ENCODE results near the gene DDAH2.

DDAH2 gene

GRCh38 chr6:31761343-31761742 is 32.2 kb upstream of the DDAH2 start:
- TF ChIP-seq, protein P1, sequence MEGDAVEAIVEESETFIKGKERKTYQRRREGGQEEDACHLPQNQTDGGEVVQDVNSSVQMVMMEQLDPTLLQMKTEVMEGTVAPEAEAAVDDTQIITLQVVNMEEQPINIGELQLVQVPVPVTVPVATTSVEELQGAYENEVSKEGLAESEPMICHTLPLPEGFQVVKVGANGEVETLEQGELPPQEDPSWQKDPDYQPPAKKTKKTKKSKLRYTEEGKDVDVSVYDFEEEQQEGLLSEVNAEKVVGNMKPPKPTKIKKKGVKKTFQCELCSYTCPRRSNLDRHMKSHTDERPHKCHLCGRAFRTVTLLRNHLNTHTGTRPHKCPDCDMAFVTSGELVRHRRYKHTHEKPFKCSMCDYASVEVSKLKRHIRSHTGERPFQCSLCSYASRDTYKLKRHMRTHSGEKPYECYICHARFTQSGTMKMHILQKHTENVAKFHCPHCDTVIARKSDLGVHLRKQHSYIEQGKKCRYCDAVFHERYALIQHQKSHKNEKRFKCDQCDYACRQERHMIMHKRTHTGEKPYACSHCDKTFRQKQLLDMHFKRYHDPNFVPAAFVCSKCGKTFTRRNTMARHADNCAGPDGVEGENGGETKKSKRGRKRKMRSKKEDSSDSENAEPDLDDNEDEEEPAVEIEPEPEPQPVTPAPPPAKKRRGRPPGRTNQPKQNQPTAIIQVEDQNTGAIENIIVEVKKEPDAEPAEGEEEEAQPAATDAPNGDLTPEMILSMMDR (IDR thresholded peaks at IDR 0.05; ENCODE audit: low read length, missing control alignments), result no peak

GRCh38 chr6:31760790-31761189 is 31.7 kb upstream of the DDAH2 start:
- TF ChIP-seq, protein P1 (IDR thresholded peaks at IDR 0.05; ENCODE audit: low read length, missing control alignments), result no peak
- DNase-seq (ENCODE audit: low read depth), result no peak

More at GRCh38 chr6:31761343-31761742, 32.2 kb upstream of the DDAH2 start:
- DNase-seq (ENCODE audit: low read depth), result no peak
- no peak overlapping the region for H3K4me3 ChIP-seq (replicated peaks; ENCODE audit: low read depth, low read length)

DNA sequence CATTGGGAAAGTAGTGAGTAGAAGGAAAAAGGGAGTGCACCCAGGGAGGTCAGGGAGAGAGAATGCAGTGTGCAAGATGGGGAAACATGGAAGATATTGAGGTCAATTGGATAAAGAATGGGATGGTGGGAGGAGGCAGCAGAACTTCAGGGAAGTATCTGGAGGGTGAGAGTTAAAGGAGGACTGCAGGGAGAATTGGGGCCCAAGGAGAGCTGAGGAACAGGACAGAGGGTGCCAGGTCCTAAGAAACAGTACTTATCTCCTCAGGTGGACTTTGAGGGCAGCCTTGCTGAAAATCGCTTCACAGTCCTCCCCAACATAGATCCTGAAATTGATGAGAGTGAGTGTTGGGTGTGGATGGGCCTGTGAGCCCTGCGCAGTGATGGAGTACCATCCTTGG is 29.2 kb upstream of the DDAH2 start:
- TF ChIP-seq, protein P1 (IDR thresholded peaks at IDR 0.05; ENCODE audit: low read length, missing control alignments), result no peak
- no peak for DNase-seq (ENCODE audit: low read depth)
- no peak overlapping the region for H3K4me3 ChIP-seq (replicated peaks; ENCODE audit: low read depth, low read length)

More at GRCh38 chr6:31760790-31761189, 31.7 kb upstream of the DDAH2 start:
- H3K4me3 ChIP-seq (replicated peaks; ENCODE audit: low read depth, low read length), result no peak overlapping the region

- H3K4me3 ChIP-seq (replicated peaks; ENCODE audit: low read depth, low read length), result no peak overlapping the region
- DNase-seq (ENCODE audit: low read depth), result peak; percentile 63
- TF ChIP-seq, protein P1 (IDR thresholded peaks at IDR 0.05; ENCODE audit: low read length, missing control alignments), result no peak
These were observed 23.7 kb upstream of the DDAH2 start for GRCh38 chr6:31752739-31753319.

DNA sequence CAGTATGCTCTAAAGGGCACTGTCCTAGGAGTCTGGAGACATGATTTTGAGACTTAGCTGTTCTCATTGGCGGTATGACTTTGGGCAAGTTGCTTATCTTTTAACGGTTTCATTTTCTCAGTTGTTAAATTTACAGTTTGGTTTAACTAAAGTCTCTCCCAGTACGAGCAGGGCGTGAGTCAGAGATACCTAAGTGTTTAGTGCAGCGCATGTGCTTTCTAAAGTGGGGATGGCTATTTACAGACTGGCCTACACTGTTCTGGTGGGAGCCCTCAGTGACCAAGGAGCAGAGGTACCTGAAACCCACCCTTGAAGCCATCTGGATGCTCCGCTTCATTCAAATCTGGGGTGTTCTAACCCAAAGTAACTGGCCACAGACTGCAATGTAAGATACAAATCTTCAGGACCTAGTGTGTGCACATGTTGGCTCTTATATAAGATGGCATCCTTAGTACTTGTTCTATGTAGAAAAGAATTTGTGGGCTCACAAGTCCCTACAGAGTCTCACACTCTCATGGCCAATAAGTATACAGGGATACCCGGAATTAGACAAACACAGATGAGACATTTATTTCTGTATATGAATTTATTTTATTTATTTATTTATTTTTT is 21.4 kb upstream of the DDAH2 start:
- H3K4me3 ChIP-seq (replicated peaks; ENCODE audit: low read depth, low read length), result no peak overlapping the region
- no peak for DNase-seq (ENCODE audit: low read depth)
- TF ChIP-seq, protein P1 (IDR thresholded peaks at IDR 0.05; ENCODE audit: low read length, missing control alignments), result no peak

DNA sequence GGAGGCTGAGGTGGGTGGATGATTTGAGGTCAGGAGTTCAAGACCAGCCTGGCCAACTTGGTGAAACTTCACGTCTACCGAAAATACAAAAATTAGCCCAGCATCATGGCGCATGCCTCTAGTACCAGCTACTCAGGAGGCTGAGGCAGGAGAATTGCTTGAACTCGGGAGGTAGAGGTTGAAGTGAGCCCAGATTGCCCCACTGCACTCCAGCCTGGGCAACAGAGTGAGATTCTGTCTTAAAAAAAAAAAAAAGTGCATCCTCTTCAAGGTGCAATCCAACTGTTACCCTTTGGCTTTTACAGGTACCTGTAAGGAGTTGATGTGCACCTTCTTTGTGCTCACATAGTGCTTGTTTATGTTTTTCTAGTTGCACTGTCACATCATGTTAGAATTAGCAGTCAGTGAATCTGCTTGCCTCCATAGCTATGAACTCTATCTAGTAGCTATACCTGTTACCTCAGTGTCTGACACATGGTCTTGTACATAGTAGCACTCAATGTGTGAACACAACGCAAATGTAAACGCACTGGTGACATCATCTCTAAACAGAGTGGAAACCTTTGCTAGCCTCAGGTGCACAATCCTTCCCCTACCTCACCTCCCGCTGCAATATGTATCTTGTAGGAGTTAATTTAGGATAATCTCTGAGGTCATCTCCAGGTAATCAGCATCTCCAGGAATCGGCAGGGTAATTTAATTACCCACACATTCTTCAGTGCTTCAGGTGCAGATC is 20.4 kb upstream of the DDAH2 start:
- H3K4me3 ChIP-seq (replicated peaks; ENCODE audit: low read depth, low read length), result no peak overlapping the region
- no peak for DNase-seq (ENCODE audit: low read depth)
- TF ChIP-seq, protein P1 (IDR thresholded peaks at IDR 0.05; ENCODE audit: low read length, missing control alignments), result no peak
